ENCODE measurements around the gene TDRD3.

TDRD3 gene

GRCh38 chr13:60540276-60540675 lies 143.3 kb downstream of the TDRD3 start:
- H3K4me1 ChIP-seq (ENCODE audit: control insufficient read depth, insufficient read depth, low read length): no peaks in the 10 kb centered on the region
- H3K9ac ChIP-seq (ENCODE audit: low read depth, low read length): no peak overlapping the region
- H3K9me3 ChIP-seq (ENCODE audit: control insufficient read depth, insufficient read depth, low read length): no peaks in the 10 kb centered on the region
- no peaks in the 10 kb centered on the region for H3K36me3 ChIP-seq (ENCODE audit: control insufficient read depth, insufficient read depth, low read length)
- no peaks in the 10 kb centered on the region for H3K27me3 ChIP-seq (ENCODE audit: control insufficient read depth, insufficient read depth, low read length)
- H3K4me3 ChIP-seq (ENCODE audit: low read depth, low read length): no peak overlapping the region

- H3K9me3 ChIP-seq (ENCODE audit: control insufficient read depth, insufficient read depth, low read length): no peaks in the 10 kb centered on the region
- no peak overlapping the region for H3K4me3 ChIP-seq (ENCODE audit: low read depth, low read length)
- H3K27me3 ChIP-seq (ENCODE audit: control insufficient read depth, insufficient read depth, low read length): no peaks in the 10 kb centered on the region
- no peak overlapping the region for H3K9ac ChIP-seq (ENCODE audit: low read depth, low read length)
- peaks cover 4% of the 10 kb centered on the region for H3K4me1 ChIP-seq (ENCODE audit: control insufficient read depth, insufficient read depth, low read length)
- H3K36me3 ChIP-seq (ENCODE audit: control insufficient read depth, insufficient read depth, low read length): no peaks in the 10 kb centered on the region
Observed at GRCh38 chr13:60562096-60562780, 165.2 kb downstream of the TDRD3 start.

GRCh38 chr13:60571571-60571970 lies 174.6 kb downstream of the TDRD3 start:
- Histone ChIP-seq H3K27me3 (ENCODE audit: control insufficient read depth, insufficient read depth, low read length) (no peaks in the 10 kb centered on the region), H3K4me3 (ENCODE audit: low read depth, low read length) (no peak overlapping the region), H3K36me3 (ENCODE audit: control insufficient read depth, insufficient read depth, low read length) (no peaks in the 10 kb centered on the region), H3K9ac (ENCODE audit: low read depth, low read length) (no peak overlapping the region), H3K9me3 (ENCODE audit: control insufficient read depth, insufficient read depth, low read length) (no peaks in the 10 kb centered on the region), H3K4me1 (ENCODE audit: control insufficient read depth, insufficient read depth, low read length) (peaks cover 21% of the 10 kb centered on the region)

- Histone ChIP-seq H3K36me3 (ENCODE audit: control insufficient read depth, insufficient read depth, low read length) (no peaks in the 10 kb centered on the region), H3K4me1 (ENCODE audit: control insufficient read depth, insufficient read depth, low read length) (peaks cover 19% of the 10 kb centered on the region), H3K9me3 (ENCODE audit: control insufficient read depth, insufficient read depth, low read length) (no peaks in the 10 kb centered on the region), H3K9ac (ENCODE audit: low read depth, low read length) (no peak overlapping the region), H3K4me3 (ENCODE audit: low read depth, low read length) (no peak overlapping the region), H3K27me3 (ENCODE audit: control insufficient read depth, insufficient read depth, low read length) (no peaks in the 10 kb centered on the region)
Observed at GRCh38 chr13:60572003-60572798, 175.2 kb downstream of the TDRD3 start.

- Histone ChIP-seq H3K4me3 (ENCODE audit: low read depth, low read length) (no peak overlapping the region), H3K9me3 (ENCODE audit: control insufficient read depth, insufficient read depth, low read length) (no peaks in the 10 kb centered on the region), H3K36me3 (ENCODE audit: control insufficient read depth, insufficient read depth, low read length) (no peaks in the 10 kb centered on the region), H3K9ac (ENCODE audit: low read depth, low read length) (no peak overlapping the region), H3K4me1 (ENCODE audit: control insufficient read depth, insufficient read depth, low read length) (peaks cover 19% of the 10 kb centered on the region), H3K27me3 (ENCODE audit: control insufficient read depth, insufficient read depth, low read length) (no peaks in the 10 kb centered on the region)
Observed at GRCh38 chr13:60572855-60573254, 175.8 kb downstream of the TDRD3 start.

GRCh38 chr13:60574735-60575134 lies 177.7 kb downstream of the TDRD3 start:
- H3K9ac ChIP-seq (ENCODE audit: low read depth, low read length): no peak overlapping the region
- no peak overlapping the region for H3K4me3 ChIP-seq (ENCODE audit: low read depth, low read length)
- H3K36me3 ChIP-seq (ENCODE audit: control insufficient read depth, insufficient read depth, low read length): no peaks in the 10 kb centered on the region
- H3K4me1 ChIP-seq (ENCODE audit: control insufficient read depth, insufficient read depth, low read length): peaks cover 19% of the 10 kb centered on the region
- H3K27me3 ChIP-seq (ENCODE audit: control insufficient read depth, insufficient read depth, low read length): no peaks in the 10 kb centered on the region
- H3K9me3 ChIP-seq (ENCODE audit: control insufficient read depth, insufficient read depth, low read length): no peaks in the 10 kb centered on the region

GRCh38 chr13:60575142-60575541 lies 178.1 kb downstream of the TDRD3 start:
- Histone ChIP-seq H3K36me3 (ENCODE audit: control insufficient read depth, insufficient read depth, low read length) (no peaks in the 10 kb centered on the region), H3K9me3 (ENCODE audit: control insufficient read depth, insufficient read depth, low read length) (no peaks in the 10 kb centered on the region), H3K4me1 (ENCODE audit: control insufficient read depth, insufficient read depth, low read length) (peaks cover 19% of the 10 kb centered on the region), H3K9ac (ENCODE audit: low read depth, low read length) (no peak overlapping the region), H3K27me3 (ENCODE audit: control insufficient read depth, insufficient read depth, low read length) (no peaks in the 10 kb centered on the region), H3K4me3 (ENCODE audit: low read depth, low read length) (no peak overlapping the region)

- H3K4me1 ChIP-seq (ENCODE audit: control insufficient read depth, insufficient read depth, low read length): peaks cover 14% of the 10 kb centered on the region
- no peaks in the 10 kb centered on the region for H3K27me3 ChIP-seq (ENCODE audit: control insufficient read depth, insufficient read depth, low read length)
- no peaks in the 10 kb centered on the region for H3K36me3 ChIP-seq (ENCODE audit: control insufficient read depth, insufficient read depth, low read length)
- no peak overlapping the region for H3K9ac ChIP-seq (ENCODE audit: low read depth, low read length)
- H3K4me3 ChIP-seq (ENCODE audit: low read depth, low read length): no peak overlapping the region
- H3K9me3 ChIP-seq (ENCODE audit: control insufficient read depth, insufficient read depth, low read length): no peaks in the 10 kb centered on the region
Observed at GRCh38 chr13:60577761-60578160, 180.7 kb downstream of the TDRD3 start.

- Histone ChIP-seq H3K9ac (ENCODE audit: low read depth, low read length) (no peak overlapping the region), H3K36me3 (ENCODE audit: control insufficient read depth, insufficient read depth, low read length) (no peaks in the 10 kb centered on the region), H3K27me3 (ENCODE audit: control insufficient read depth, insufficient read depth, low read length) (no peaks in the 10 kb centered on the region), H3K4me3 (ENCODE audit: low read depth, low read length) (no peak overlapping the region), H3K4me1 (ENCODE audit: control insufficient read depth, insufficient read depth, low read length) (peaks cover 24% of the 10 kb centered on the region), H3K9me3 (ENCODE audit: control insufficient read depth, insufficient read depth, low read length) (no peaks in the 10 kb centered on the region)
Observed at GRCh38 chr13:60583196-60583888, 186.3 kb downstream of the TDRD3 start.

- Histone ChIP-seq H3K27me3 (ENCODE audit: control insufficient read depth, insufficient read depth, low read length) (no peaks in the 10 kb centered on the region), H3K9me3 (ENCODE audit: control insufficient read depth, insufficient read depth, low read length) (no peaks in the 10 kb centered on the region), H3K4me1 (ENCODE audit: control insufficient read depth, insufficient read depth, low read length) (peaks cover 24% of the 10 kb centered on the region), H3K36me3 (ENCODE audit: control insufficient read depth, insufficient read depth, low read length) (no peaks in the 10 kb centered on the region), H3K4me3 (ENCODE audit: low read depth, low read length) (no peak overlapping the region), H3K9ac (ENCODE audit: low read depth, low read length) (no peak overlapping the region)
Observed at GRCh38 chr13:60583911-60584753, 187.1 kb downstream of the TDRD3 start.

- H3K36me3 ChIP-seq (ENCODE audit: control insufficient read depth, insufficient read depth, low read length): no peaks in the 10 kb centered on the region
- no peak overlapping the region for H3K9ac ChIP-seq (ENCODE audit: low read depth, low read length)
- H3K27me3 ChIP-seq (ENCODE audit: control insufficient read depth, insufficient read depth, low read length): no peaks in the 10 kb centered on the region
- peak overlapping the region; percentile 6 for H3K4me3 ChIP-seq (ENCODE audit: low read depth, low read length)
- peaks cover 26% of the 10 kb centered on the region for H3K4me1 ChIP-seq (ENCODE audit: control insufficient read depth, insufficient read depth, low read length)
- no peaks in the 10 kb centered on the region for H3K9me3 ChIP-seq (ENCODE audit: control insufficient read depth, insufficient read depth, low read length)
Observed at GRCh38 chr13:60584976-60585375, 188.0 kb downstream of the TDRD3 start.
